ENCODE data around the gene TAGLN. TPM values are rescaled to one million over a fixed set of nuclear protein-coding genes. Genes with fewer than 3 reads are reported as not detected.
"Not testable (repeated sequence)": the region's sequence is repeated elsewhere in the genome, so short reads cannot be mapped to it uniquely, and the experiment has no call there.

Gene TAGLN
- polyA plus RNA-seq, 1 experiment: 3,100 TPM

DNA sequence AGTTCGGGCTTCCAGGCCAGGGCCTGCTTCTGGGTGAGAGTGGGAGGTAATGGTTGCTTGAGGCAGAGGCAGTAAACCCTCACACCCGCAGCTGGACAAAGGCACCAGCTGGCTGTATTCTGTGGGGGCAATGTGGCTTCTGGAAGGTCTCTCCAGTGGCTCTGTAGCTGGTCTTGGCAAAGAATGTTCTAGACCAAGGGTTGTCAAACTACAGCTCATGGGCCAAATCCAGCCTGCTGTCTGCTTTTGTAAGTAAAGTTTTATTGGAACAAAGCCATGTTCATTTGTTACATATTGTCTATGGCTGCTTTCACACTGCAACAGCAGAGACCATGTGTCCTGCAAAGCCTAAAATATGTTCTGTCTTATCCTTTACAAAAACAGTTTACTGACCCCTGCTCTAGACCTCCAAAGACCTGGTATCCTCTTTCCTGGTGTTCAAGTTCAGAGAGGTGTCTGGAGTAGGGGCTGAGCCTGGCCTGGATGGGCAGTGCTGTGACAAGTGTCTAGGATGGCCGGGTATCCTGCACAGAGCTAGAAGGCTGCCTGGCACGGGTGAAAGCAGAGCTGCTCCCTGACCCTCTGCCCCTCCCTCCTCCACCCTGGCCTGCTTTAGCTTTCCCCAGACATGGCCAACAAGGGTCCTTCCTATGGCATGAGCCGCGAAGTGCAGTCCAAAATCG, 3.4 kb downstream of the TAGLN start:
- Histone ChIP-seq H3K9me3 (ENCODE audit: control insufficient read depth, insufficient read depth, low read length) (no peaks in the 10 kb centered on the region; the same call in 1 of the 2 replicates), H3K27me3 (ENCODE audit: control insufficient read depth, insufficient read depth, low read length) (no peaks in the 10 kb centered on the region), H3K4me3 (ENCODE audit: low read depth, low read length) (peak overlapping the region; percentile 88), H3K27ac (ENCODE audit: low read depth, low read length) (peak overlapping the region; percentile 96)
- no peak for DNase-seq (ENCODE audit: low read depth, low spot score)
- CTCF ChIA-PET: interaction anchor here (0.8 to 3.4 kb wide), 2 partner anchors 23 to 24 kb away, joined by 3 to 9 read pairs; no protein-coding TSS in a partner anchor
- POLR2A ChIA-PET: interaction anchor here (1.0 to 1.8 kb wide), 4 partner anchors 21 to 59 kb away, joined by 4 to 5 read pairs (median 4); partner anchors contain the start of genes PAFAH1B2 and SIDT2
- TF ChIP-seq, protein P1, sequence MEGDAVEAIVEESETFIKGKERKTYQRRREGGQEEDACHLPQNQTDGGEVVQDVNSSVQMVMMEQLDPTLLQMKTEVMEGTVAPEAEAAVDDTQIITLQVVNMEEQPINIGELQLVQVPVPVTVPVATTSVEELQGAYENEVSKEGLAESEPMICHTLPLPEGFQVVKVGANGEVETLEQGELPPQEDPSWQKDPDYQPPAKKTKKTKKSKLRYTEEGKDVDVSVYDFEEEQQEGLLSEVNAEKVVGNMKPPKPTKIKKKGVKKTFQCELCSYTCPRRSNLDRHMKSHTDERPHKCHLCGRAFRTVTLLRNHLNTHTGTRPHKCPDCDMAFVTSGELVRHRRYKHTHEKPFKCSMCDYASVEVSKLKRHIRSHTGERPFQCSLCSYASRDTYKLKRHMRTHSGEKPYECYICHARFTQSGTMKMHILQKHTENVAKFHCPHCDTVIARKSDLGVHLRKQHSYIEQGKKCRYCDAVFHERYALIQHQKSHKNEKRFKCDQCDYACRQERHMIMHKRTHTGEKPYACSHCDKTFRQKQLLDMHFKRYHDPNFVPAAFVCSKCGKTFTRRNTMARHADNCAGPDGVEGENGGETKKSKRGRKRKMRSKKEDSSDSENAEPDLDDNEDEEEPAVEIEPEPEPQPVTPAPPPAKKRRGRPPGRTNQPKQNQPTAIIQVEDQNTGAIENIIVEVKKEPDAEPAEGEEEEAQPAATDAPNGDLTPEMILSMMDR (IDR thresholded peaks at IDR 0.05; ENCODE audit: low read depth, low read length): no peak

DNA sequence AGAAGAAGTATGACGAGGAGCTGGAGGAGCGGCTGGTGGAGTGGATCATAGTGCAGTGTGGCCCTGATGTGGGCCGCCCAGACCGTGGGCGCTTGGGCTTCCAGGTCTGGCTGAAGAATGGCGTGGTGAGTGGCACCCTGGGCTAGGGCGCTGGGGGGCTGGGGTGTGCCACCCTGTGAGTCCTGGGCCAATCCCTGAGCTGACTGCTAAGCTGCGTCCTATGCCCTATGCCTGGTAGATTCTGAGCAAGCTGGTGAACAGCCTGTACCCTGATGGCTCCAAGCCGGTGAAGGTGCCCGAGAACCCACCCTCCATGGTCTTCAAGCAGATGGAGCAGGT, 3.9 kb downstream of the TAGLN start:
- Histone ChIP-seq H3K4me3 (ENCODE audit: low read depth, low read length) (peak overlapping the region; percentile 88), H3K9me3 (ENCODE audit: control insufficient read depth, insufficient read depth, low read length) (no peaks in the 10 kb centered on the region; the same call in 1 of the 2 replicates), H3K27me3 (ENCODE audit: control insufficient read depth, insufficient read depth, low read length) (no peaks in the 10 kb centered on the region), H3K27ac (ENCODE audit: low read depth, low read length) (peak overlapping the region; percentile 52)
- TF ChIP-seq, protein P1 (IDR thresholded peaks at IDR 0.05; ENCODE audit: low read depth, low read length): no peak
- DNase-seq (ENCODE audit: low read depth, low spot score): no peak
- ChIA-PET CTCF (interaction anchor here (3.4 kb wide), 1 partner anchor 24 kb away, joined by 9 read pairs; no protein-coding TSS in a partner anchor), POLR2A (interaction anchor here (1.0 to 1.8 kb wide), 2 partner anchors 21 to 24 kb away, joined by 4 read pairs; partner anchors contain the start of gene SIDT2)

DNA sequence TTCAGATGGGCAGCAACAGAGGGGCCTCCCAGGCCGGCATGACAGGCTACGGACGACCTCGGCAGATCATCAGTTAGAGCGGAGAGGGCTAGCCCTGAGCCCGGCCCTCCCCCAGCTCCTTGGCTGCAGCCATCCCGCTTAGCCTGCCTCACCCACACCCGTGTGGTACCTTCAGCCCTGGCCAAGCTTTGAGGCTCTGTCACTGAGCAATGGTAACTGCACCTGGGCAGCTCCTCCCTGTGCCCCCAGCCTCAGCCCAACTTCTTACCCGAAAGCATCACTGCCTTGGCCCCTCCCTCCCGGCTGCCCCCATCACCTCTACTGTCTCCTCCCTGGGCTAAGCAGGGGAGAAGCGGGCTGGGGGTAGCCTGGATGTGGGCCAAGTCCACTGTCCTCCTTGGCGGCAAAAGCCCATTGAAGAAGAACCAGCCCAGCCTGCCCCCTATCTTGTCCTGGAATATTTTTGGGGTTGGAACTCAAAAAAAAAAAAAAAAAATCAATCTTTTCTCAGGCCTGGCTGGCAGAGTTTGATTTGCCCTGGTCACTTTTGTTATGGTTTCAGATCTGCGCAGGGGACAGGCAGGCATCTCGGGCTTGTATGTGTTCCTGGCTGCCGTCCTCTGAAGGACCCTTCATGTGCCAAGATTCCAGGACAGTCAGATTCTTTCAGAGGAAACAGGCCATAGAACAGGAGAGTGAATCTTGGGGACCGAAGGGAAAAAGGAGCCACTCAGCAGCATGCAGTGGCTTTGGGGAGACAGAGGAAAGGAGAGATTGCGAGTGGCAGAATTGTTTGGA, 5.3 kb downstream of the TAGLN start:
- Histone ChIP-seq H3K4me3 (ENCODE audit: low read depth, low read length) (peak overlapping the region; percentile 7; the same call in 1 of the 2 replicates), H3K27ac (ENCODE audit: low read depth, low read length) (no peak overlapping the region), H3K9me3 (ENCODE audit: control insufficient read depth, insufficient read depth, low read length) (no peaks in the 10 kb centered on the region; the same call in 1 of the 2 replicates), H3K27me3 (ENCODE audit: control insufficient read depth, insufficient read depth, low read length) (no peaks in the 10 kb centered on the region)
- no peak for DNase-seq (ENCODE audit: low read depth, low spot score)
- POLR2A ChIA-PET: interaction anchor here (0.7 to 2.3 kb wide), 3 partner anchors 14 to 17 kb away, joined by 3 to 9 read pairs (median 4); no protein-coding TSS in a partner anchor
- CTCF ChIA-PET: interaction anchor here (3.4 kb wide), 1 partner anchor 22 kb away, joined by 9 read pairs; no protein-coding TSS in a partner anchor
- TF ChIP-seq, protein P1 (IDR thresholded peaks at IDR 0.05; ENCODE audit: low read depth, low read length): no peak

DNA sequence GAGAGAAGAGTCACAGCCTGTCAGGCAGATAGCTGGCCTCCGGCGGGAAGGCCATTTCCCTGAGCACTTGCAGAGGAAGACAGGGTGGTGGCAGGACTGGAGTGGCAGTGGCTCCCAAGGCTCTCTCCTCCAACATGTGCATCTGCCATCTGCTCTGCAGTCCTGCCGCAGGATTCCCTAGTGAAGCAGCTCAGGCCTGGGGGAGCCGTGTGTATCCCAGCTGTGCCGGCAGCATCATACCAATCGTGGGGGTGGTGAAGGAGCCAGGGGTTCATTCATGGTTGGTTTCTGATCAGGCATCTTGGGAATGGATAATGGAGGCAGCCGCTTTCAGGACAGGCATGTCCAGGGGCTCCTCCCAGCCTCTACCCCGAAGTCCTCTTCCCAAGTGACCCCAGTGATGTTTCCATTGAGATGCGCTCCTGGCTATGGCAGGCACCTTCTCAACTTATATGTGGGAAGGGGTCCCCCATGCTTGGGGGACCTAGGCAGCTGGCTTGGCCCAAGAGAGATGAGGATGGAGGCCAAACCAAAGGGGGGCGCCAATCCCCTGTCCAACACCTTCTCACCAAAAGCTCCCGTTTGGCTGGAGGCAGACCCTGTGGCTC, 6.1 kb downstream of the TAGLN start:
- no peak overlapping the region for H3K4me3 ChIP-seq (ENCODE audit: low read depth, low read length)
- DNase-seq (ENCODE audit: low read depth, low spot score): no peak
- H3K27me3 ChIP-seq (ENCODE audit: control insufficient read depth, insufficient read depth, low read length): no peaks in the 10 kb centered on the region
- peak overlapping the region; percentile 57 for H3K27ac ChIP-seq (ENCODE audit: low read depth, low read length)
- TF ChIP-seq, protein P1 (IDR thresholded peaks at IDR 0.05; ENCODE audit: low read depth, low read length): no peak
- ChIA-PET POLR2A (interaction anchor here (0.5 to 2.3 kb wide), 3 partner anchors 13 to 471 kb away, joined by 3 to 9 read pairs (median 4); no protein-coding TSS in a partner anchor), CTCF (interaction anchor here (1.1 kb wide), 1 partner anchor 22 kb away, joined by 3 read pairs; no protein-coding TSS in a partner anchor)
- H3K9me3 ChIP-seq (ENCODE audit: control insufficient read depth, insufficient read depth, low read length): no peaks in the 10 kb centered on the region; the same call in 1 of the 2 replicates

DNA sequence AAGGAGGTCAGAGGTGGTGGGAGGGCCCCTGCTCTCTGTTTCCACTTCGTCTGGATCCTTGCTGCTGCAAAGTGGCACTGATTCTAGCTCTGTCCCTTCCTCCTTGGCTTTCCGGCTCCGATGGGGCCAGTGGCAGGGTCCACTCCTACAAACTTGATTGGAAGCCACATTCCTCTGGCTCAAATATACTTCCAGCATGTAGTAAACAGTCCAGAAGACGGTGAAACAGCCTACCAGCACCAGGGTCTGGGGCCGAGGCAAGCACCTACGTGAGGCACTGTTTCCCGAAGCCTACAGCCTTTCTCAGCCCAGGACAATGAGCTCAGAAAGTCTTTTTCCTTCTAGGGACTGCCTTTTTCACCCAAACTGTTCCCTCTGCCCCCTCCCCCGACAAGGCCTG, 6.9 kb downstream of the TAGLN start:
- not testable (repeated sequence) for H3K27ac ChIP-seq (ENCODE audit: low read depth, low read length); H3K4me3 ChIP-seq (ENCODE audit: low read depth, low read length); H3K27me3 ChIP-seq (ENCODE audit: control insufficient read depth, insufficient read depth, low read length); DNase-seq (ENCODE audit: low read depth, low spot score); H3K9me3 ChIP-seq (ENCODE audit: control insufficient read depth, insufficient read depth, low read length)
- ChIA-PET POLR2A (interaction anchor here (1.3 to 2.3 kb wide), 2 partner anchors 12 to 15 kb away, joined by 4 to 9 read pairs; no protein-coding TSS in a partner anchor), CTCF (interaction anchor here (1.1 kb wide), 1 partner anchor 21 kb away, joined by 3 read pairs; no protein-coding TSS in a partner anchor)

DNA sequence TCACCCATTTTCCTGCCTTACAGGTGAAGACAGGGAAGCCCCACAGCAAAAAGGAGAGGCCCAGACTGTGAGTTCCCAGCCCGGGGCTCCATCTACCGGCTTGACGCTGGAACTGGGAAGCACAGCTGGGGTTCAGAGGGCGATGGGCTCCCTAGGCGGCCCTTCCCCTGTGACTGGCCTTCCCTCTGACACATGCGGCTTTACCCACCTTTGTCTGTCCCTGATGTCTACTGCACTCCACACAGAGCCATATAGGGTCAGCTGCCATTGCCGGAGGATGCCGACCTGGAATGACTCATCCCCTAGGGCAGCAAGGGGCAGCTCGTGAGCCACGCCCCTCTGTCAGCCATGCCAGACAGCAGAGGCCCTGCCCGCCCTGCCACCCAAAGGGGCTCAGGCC, 7.7 kb downstream of the TAGLN start:
- POLR2A ChIA-PET; H3K9me3 ChIP-seq (ENCODE audit: control insufficient read depth, insufficient read depth, low read length); H3K27me3 ChIP-seq (ENCODE audit: control insufficient read depth, insufficient read depth, low read length); DNase-seq (ENCODE audit: low read depth, low spot score); H3K4me3 ChIP-seq (ENCODE audit: low read depth, low read length); H3K27ac ChIP-seq (ENCODE audit: low read depth, low read length); CTCF ChIA-PET: not testable (repeated sequence)

DNA sequence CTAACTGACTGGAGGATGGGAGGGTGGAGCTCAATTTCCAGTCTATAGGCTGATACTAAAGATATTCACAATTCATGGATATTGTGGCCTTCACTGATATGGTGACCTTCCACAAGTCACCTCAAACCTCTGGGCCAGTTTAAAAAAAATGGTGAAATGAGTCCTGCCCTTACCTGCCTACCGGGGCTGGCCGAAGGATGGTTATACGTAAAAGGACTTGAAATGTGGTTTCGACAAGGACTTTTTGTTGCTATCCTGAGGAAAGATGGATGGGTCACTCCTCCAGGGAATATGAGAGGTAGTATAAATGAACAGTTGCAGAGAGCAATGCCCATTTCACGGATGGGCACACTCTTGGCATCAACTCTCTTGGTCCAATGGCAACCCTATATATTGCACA, 8.3 kb downstream of the TAGLN start:
- H3K27me3 ChIP-seq (ENCODE audit: control insufficient read depth, insufficient read depth, low read length); H3K4me3 ChIP-seq (ENCODE audit: low read depth, low read length); H3K27ac ChIP-seq (ENCODE audit: low read depth, low read length); DNase-seq (ENCODE audit: low read depth, low spot score); H3K9me3 ChIP-seq (ENCODE audit: control insufficient read depth, insufficient read depth, low read length); CTCF ChIA-PET; POLR2A ChIA-PET: not testable (repeated sequence)
